Stimulated activated CD4-positive, alpha-beta T cell treated with anti-CD3 and anti-CD28 coated beads, Interleukin-1b, Interleukin-23, amount 100 ng/mL, for 24 hours (primary cell): ENCODE results near the gene TGDS.

ENCODE experiments used
- DNase-seq, 4 experiments: peaks; one replicate each; pipeline ENCODE4 v3.0.0-alpha.2; 2020; ENCODE audit warnings: low read depth in 4 of 4, low spot score in 1 of 4

The TGDS gene

GRCh38 chr13:94601446-94602431 lies 5.8 kb upstream of the TGDS start, which contains the start of gene GPR180:
Gene GPR180, plus strand, starts transcription at chr13:94601857. Its CDS starts 71 bp downstream, at chr13:94601928.
- peak; percentile 68 to 86 (median 79) for DNase-seq

- DNase-seq: no peak
Measured at GRCh38 chr13:94599877-94600276, 3.9 kb upstream of the TGDS start.

- no peak for DNase-seq
Measured at GRCh38 chr13:94598281-94598680, 2.3 kb upstream of the TGDS start.

GRCh38 chr13:94596575-94596971 lies 621 bp upstream of the TGDS start:
- no peak for DNase-seq

- DNase-seq: peak in 1 of 4 experiments; percentile 13
Measured at GRCh38 chr13:94595001-94595949, 677 bp downstream of the TGDS start.

- no peak for DNase-seq
Measured at GRCh38 chr13:94590744-94591143, 5.2 kb downstream of the TGDS start.

GRCh38 chr13:94588541-94588940 lies 7.4 kb downstream of the TGDS start:
- DNase-seq: no peak

GRCh38 chr13:94586371-94586770 lies 9.6 kb downstream of the TGDS start:
- no peak for DNase-seq

GRCh38 chr13:94585543-94586101 lies 10.3 kb downstream of the TGDS start:
- DNase-seq: no peak

- DNase-seq: no peak
Measured at GRCh38 chr13:94583926-94584325, 12.0 kb downstream of the TGDS start.

GRCh38 chr13:94579063-94579462 lies 16.9 kb downstream of the TGDS start:
- DNase-seq: no peak

GRCh38 chr13:94569615-94570014 lies 26.3 kb downstream of the TGDS start:
- no peak for DNase-seq

- DNase-seq: no peak
Measured at GRCh38 chr13:94568443-94568842, 27.5 kb downstream of the TGDS start.

GRCh38 chr13:94567581-94567980 lies 28.4 kb downstream of the TGDS start:
- no peak for DNase-seq

- no peak for DNase-seq
Measured at GRCh38 chr13:94561126-94561525, 34.8 kb downstream of the TGDS start.

GRCh38 chr13:94560116-94560515 lies 35.8 kb downstream of the TGDS start:
- no peak for DNase-seq

- DNase-seq: no peak
Measured at GRCh38 chr13:94559222-94559795, 36.6 kb downstream of the TGDS start.

- no peak for DNase-seq
Measured at GRCh38 chr13:94558716-94559115, 37.2 kb downstream of the TGDS start.

- no peak for DNase-seq
Measured at GRCh38 chr13:94557684-94558235, 38.2 kb downstream of the TGDS start.

- no peak for DNase-seq
Measured at GRCh38 chr13:94556621-94557020, 39.3 kb downstream of the TGDS start.

- DNase-seq: no peak
Measured at GRCh38 chr13:94556041-94556440, 39.9 kb downstream of the TGDS start.
